HepG2 (cell line): ENCODE results near the gene KREMEN1. TPM values are rescaled to one million over a fixed set of nuclear protein-coding genes. Genes with fewer than 3 reads are reported as not detected.

Source experiments
- LCORL ChIP-seq, 2 experiments: fragments of 450-650 bp in 1 of 2; sonication (generic) in 1 of 2; formaldehyde crosslinking in 1 of 2; IDR thresholded peaks; 2 replicates each; pipeline versions ENCODE4 v1.5.0 to v1.6.1; 2017 to 2020; ENCODE audit warnings: antibody characterized with exemption in 1 of 2, missing genetic modification reagents in 1 of 2
- NFE2L2 ChIP-seq: fragments of 150-350 bp; IDR thresholded peaks from 2 replicates; pipeline ENCODE4 v1.6.1; 2014; ENCODE audit warnings: low read length
- NR2F6 ChIP-seq, 2 experiments: IDR thresholded peaks; 2 replicates each; pipeline ENCODE4 v1.6.1; 2016; ENCODE audit warnings: antibody characterized with exemption in 1 of 2, mild to moderate bottlenecking in 1 of 2
- PRPF4 ChIP-seq: fragments of 200-400 bp; formaldehyde crosslinking; IDR thresholded peaks from 2 replicates; pipeline ENCODE4 v1.6.1; 2016; ENCODE audit warnings: low read length, low read depth; ENCODE audit not compliant: poor library complexity, severe bottlenecking
- SOX6 ChIP-seq, 2 experiments: fragments of 450-650 bp in 1 of 2; sonication (generic) in 1 of 2; formaldehyde crosslinking in 1 of 2; IDR thresholded peaks; 2 replicates each; pipeline versions ENCODE4 v1.4.0 to v1.6.1; 2017 to 2020; ENCODE audit warnings: antibody characterized with exemption in 1 of 2, mild to moderate bottlenecking in 1 of 2, missing genetic modification reagents in 1 of 2
- ZBTB33 ChIP-seq: sonication (generic); formaldehyde crosslinking; IDR thresholded peaks from 2 replicates; pipeline ENCODE4 v1.4.0; 2020; ENCODE audit warnings: missing genetic modification reagents
- ZNF17 ChIP-seq: sonication (generic); formaldehyde crosslinking; IDR thresholded peaks from 2 replicates; pipeline ENCODE4 v1.5.0; 2020; ENCODE audit warnings: mild to moderate bottlenecking, missing genetic modification reagents
- polyA plus RNA-seq, 8 experiments: library from polyadenylated mRNA; depleted of rRNA in 3 of 8; stranded (reverse) in 7 of 8; unstranded in 1 of 8; fragments of >200 nt; fragmentation: Illumina TruSeq in 4 of 8; extraction: Trizol in 4 of 8; gene quantifications; 2 replicates each; pipeline versions ENCODE4 v1.2.1 to v1.2.3, GENCODE V29; 2011 to 2016; ENCODE audit warnings: low read depth in 4 of 8, missing spikeins in 1 of 8, mixed read lengths in 1 of 8; ENCODE audit not compliant: insufficient read depth in 1 of 8
- total RNA-seq, 5 experiments: library from RNA; depleted of rRNA; stranded (reverse); fragments of >200 nt; fragmentation: Illumina TruSeq; extraction: Trizol; gene quantifications; 2 replicates each; pipeline ENCODE4 v1.2.3, GENCODE V29; 2016; ENCODE audit warnings: low read depth in 1 of 5
- TF ChIP-seq, protein P1 (sequence below): sonication (generic); formaldehyde crosslinking; IDR thresholded peaks from 2 replicates; pipeline ENCODE4 v1.4.0; 2020; ENCODE audit warnings: mild to moderate bottlenecking, low read depth, missing genetic modification reagents
- TF ChIP-seq, protein P2 (sequence below): sonication (generic); formaldehyde crosslinking; IDR thresholded peaks from 2 replicates; pipeline ENCODE4 v1.4.0; 2020; ENCODE audit warnings: missing genetic modification reagents
- TF ChIP-seq, protein P3 (sequence below): sonication (generic); formaldehyde crosslinking; IDR thresholded peaks from 2 replicates; pipeline ENCODE4 v1.5.0; 2020; ENCODE audit warnings: mild to moderate bottlenecking, missing genetic modification reagents, borderline replicate concordance

The KREMEN1 gene
- total and polyA plus RNA-seq, 2 of the 13 experiments (the other 11 are each of a cell fraction or from before 2014, with no cell fraction given) = 9.8 to 13.8 TPM

DNA sequence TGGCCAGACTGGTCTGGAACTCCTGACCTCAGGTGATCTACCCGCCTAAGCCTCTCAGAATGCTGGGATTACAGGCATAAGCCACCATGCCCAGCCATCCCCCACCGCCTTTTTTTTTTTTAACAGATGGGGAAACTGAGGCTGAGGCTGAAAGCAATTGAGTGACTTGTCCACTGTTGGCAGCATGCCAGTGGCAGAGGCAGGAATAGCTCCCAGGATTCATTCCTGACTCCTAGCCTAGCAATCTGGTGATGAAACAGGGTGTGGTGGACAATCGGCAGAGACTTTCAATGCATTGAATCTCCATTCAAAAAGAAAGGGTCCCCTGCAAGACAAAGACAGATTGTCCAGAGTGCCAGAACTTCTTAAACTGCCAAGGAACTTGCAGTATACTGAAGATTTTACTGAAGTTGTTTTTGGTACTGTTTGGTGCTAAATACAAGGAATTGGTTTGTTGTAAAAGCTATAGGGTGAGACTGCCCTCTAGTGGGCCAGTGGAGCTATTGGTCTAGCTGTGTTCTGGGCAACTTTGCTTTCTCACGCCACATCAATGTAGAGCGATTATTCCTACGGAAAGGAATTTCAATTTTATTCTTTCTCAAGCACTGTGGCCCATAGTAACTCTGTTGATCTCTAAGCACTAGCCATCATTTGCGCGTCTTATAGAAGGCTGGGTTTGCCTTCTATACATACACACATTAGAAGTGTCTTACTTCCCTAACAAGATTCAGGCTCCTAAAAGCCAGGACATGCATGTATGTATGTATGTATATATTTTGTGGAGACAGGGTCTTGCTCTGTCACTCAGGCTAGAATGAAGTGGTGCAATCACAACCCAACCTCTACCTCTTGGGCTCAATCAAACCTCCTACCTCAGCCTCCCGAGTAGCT, 32.2 kb upstream of the KREMEN1 start (continued):
- TF ChIP-seq ZBTB33 (peak; percentile 48; the same call in 1 of the 2 replicates), NR2F6 (IDR thresholded peaks at IDR 0.05) (no peak), NR2F6 (CRISPR knock-in tag; IDR thresholded peaks at IDR 0.05) (0 out of 2 replicates have a peak, but pooled peaks have one; percentile 15), PRPF4 (peak; percentile 55), ZNF17 (CRISPR knock-in tag) (no peak), SOX6 (IDR thresholded peaks at IDR 0.05) (no peak), SOX6 (CRISPR knock-in tag; IDR thresholded peaks at IDR 0.05) (0 out of 2 replicates have a peak, but pooled peaks have one; percentile 14), LCORL (IDR thresholded peaks at IDR 0.05) (peak; percentile 50; the same call in 1 of the 2 replicates), LCORL (CRISPR knock-in tag; IDR thresholded peaks at IDR 0.05) (no peak), NFE2L2 (no peak)
- TF ChIP-seq, protein P1, sequence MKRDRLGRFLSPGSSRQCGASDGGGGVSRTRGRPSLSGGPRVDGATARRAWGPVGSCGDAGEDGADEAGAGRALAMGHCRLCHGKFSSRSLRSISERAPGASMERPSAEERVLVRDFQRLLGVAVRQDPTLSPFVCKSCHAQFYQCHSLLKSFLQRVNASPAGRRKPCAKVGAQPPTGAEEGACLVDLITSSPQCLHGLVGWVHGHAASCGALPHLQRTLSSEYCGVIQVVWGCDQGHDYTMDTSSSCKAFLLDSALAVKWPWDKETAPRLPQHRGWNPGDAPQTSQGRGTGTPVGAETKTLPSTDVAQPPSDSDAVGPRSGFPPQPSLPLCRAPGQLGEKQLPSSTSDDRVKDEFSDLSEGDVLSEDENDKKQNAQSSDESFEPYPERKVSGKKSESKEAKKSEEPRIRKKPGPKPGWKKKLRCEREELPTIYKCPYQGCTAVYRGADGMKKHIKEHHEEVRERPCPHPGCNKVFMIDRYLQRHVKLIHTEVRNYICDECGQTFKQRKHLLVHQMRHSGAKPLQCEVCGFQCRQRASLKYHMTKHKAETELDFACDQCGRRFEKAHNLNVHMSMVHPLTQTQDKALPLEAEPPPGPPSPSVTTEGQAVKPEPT (CRISPR knock-in tag) = no peak
- TF ChIP-seq, protein P2, sequence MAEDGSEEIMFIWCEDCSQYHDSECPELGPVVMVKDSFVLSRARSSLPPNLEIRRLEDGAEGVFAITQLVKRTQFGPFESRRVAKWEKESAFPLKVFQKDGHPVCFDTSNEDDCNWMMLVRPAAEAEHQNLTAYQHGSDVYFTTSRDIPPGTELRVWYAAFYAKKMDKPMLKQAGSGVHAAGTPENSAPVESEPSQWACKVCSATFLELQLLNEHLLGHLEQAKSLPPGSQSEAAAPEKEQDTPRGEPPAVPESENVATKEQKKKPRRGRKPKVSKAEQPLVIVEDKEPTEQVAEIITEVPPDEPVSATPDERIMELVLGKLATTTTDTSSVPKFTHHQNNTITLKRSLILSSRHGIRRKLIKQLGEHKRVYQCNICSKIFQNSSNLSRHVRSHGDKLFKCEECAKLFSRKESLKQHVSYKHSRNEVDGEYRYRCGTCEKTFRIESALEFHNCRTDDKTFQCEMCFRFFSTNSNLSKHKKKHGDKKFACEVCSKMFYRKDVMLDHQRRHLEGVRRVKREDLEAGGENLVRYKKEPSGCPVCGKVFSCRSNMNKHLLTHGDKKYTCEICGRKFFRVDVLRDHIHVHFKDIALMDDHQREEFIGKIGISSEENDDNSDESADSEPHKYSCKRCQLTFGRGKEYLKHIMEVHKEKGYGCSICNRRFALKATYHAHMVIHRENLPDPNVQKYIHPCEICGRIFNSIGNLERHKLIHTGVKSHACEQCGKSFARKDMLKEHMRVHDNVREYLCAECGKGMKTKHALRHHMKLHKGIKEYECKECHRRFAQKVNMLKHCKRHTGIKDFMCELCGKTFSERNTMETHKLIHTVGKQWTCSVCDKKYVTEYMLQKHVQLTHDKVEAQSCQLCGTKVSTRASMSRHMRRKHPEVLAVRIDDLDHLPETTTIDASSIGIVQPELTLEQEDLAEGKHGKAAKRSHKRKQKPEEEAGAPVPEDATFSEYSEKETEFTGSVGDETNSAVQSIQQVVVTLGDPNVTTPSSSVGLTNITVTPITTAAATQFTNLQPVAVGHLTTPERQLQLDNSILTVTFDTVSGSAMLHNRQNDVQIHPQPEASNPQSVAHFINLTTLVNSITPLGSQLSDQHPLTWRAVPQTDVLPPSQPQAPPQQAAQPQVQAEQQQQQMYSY = no peak
- TF ChIP-seq, protein P3, sequence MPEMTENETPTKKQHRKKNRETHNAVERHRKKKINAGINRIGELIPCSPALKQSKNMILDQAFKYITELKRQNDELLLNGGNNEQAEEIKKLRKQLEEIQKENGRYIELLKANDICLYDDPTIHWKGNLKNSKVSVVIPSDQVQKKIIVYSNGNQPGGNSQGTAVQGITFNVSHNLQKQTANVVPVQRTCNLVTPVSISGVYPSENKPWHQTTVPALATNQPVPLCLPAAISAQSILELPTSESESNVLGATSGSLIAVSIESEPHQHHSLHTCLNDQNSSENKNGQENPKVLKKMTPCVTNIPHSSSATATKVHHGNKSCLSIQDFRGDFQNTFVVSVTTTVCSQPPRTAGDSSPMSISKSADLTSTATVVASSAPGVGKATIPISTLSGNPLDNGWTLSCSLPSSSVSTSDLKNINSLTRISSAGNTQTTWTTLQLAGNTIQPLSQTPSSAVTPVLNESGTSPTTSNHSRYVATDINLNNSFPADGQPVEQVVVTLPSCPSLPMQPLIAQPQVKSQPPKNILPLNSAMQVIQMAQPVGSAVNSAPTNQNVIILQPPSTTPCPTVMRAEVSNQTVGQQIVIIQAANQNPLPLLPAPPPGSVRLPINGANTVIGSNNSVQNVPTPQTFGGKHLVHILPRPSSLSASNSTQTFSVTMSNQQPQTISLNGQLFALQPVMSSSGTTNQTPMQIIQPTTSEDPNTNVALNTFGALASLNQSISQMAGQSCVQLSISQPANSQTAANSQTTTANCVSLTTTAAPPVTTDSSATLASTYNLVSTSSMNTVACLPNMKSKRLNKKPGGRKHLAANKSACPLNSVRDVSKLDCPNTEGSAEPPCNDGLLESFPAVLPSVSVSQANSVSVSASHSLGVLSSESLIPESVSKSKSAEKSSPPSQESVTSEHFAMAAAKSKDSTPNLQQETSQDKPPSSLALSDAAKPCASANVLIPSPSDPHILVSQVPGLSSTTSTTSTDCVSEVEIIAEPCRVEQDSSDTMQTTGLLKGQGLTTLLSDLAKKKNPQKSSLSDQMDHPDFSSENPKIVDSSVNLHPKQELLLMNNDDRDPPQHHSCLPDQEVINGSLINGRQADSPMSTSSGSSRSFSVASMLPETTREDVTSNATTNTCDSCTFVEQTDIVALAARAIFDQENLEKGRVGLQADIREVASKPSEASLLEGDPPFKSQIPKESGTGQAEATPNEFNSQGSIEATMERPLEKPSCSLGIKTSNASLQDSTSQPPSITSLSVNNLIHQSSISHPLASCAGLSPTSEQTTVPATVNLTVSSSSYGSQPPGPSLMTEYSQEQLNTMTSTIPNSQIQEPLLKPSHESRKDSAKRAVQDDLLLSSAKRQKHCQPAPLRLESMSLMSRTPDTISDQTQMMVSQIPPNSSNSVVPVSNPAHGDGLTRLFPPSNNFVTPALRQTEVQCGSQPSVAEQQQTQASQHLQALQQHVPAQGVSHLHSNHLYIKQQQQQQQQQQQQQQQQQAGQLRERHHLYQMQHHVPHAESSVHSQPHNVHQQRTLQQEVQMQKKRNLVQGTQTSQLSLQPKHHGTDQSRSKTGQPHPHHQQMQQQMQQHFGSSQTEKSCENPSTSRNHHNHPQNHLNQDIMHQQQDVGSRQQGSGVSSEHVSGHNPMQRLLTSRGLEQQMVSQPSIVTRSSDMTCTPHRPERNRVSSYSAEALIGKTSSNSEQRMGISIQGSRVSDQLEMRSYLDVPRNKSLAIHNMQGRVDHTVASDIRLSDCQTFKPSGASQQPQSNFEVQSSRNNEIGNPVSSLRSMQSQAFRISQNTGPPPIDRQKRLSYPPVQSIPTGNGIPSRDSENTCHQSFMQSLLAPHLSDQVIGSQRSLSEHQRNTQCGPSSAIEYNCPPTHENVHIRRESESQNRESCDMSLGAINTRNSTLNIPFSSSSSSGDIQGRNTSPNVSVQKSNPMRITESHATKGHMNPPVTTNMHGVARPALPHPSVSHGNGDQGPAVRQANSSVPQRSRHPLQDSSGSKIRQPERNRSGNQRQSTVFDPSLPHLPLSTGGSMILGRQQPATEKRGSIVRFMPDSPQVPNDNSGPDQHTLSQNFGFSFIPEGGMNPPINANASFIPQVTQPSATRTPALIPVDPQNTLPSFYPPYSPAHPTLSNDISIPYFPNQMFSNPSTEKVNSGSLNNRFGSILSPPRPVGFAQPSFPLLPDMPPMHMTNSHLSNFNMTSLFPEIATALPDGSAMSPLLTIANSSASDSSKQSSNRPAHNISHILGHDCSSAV (CRISPR knock-in tag) = no peak
